GM19452 (cell line): ENCODE measurements around the gene MRPS17.

Experiments used
- ATAC-seq: cut with Tn5 transposase; IDR thresholded peaks from one replicate; pipeline ENCODE4 v1.9.1; 2021; ENCODE audit not compliant: unreplicated experiment

The MRPS17 gene

GRCh38 chr7:55970561-55970960 lies 18.9 kb downstream of the MRPS17 start:
- no peak for ATAC-seq

GRCh38 chr7:55970978-55971377 lies 19.3 kb downstream of the MRPS17 start:
- no peak for ATAC-seq

- no peak for ATAC-seq
Observed at GRCh38 chr7:55973747-55974250, 22.1 kb downstream of the MRPS17 start.

- no peak for ATAC-seq
Observed at GRCh38 chr7:55975988-55976633, 24.4 kb downstream of the MRPS17 start.

- no peak for ATAC-seq
Observed at GRCh38 chr7:55977831-55978230, 26.2 kb downstream of the MRPS17 start.

GRCh38 chr7:55980266-55980665 lies 28.6 kb downstream of the MRPS17 start:
- ATAC-seq, result no peak

- ATAC-seq, result no peak
Observed at GRCh38 chr7:55983537-55983936, 31.9 kb downstream of the MRPS17 start.

- no peak for ATAC-seq
Observed at GRCh38 chr7:55992346-55992745, 40.7 kb downstream of the MRPS17 start.

GRCh38 chr7:55996856-55997500 lies 45.3 kb downstream of the MRPS17 start:
- no peak for ATAC-seq

- no peak for ATAC-seq
Observed at GRCh38 chr7:56003749-56004148, 52.1 kb downstream of the MRPS17 start.
